GM15510 (cell line): Measurements from ENCODE around the gene ITPK1.

ENCODE experiments used
- POLR2A ChIP-seq: IDR thresholded peaks from 3 replicates; pipeline ENCODE4 v1.6.1; 2011; ENCODE audit warnings: borderline replicate concordance; ENCODE audit not compliant: insufficient read length; ENCODE audit errors: extremely low read depth

ITPK1 gene

GRCh38 chr14:92937051-92937937 is 178.4 kb downstream of the ITPK1 start:
- no peak for TF ChIP-seq POLR2A

GRCh38 chr14:92936085-92936484 is 179.6 kb downstream of the ITPK1 start:
- no peak for TF ChIP-seq POLR2A

GRCh38 chr14:92935446-92935845 is 180.3 kb downstream of the ITPK1 start:
- TF ChIP-seq POLR2A, result no peak

- no peak for TF ChIP-seq POLR2A
Measured at GRCh38 chr14:92934196-92935085, 181.3 kb downstream of the ITPK1 start.

- no peak for TF ChIP-seq POLR2A
Measured at GRCh38 chr14:92933481-92933880, 182.2 kb downstream of the ITPK1 start.

GRCh38 chr14:92932448-92933395 is 183.0 kb downstream of the ITPK1 start:
- TF ChIP-seq POLR2A, result no peak

- TF ChIP-seq POLR2A, result no peak
Measured at GRCh38 chr14:92931681-92932447, 183.9 kb downstream of the ITPK1 start.

GRCh38 chr14:92930737-92931602 is 184.8 kb downstream of the ITPK1 start:
- TF ChIP-seq POLR2A, result no peak

GRCh38 chr14:92929689-92930608 is 185.8 kb downstream of the ITPK1 start:
- TF ChIP-seq POLR2A, result no peak

- no peak for TF ChIP-seq POLR2A
Measured at GRCh38 chr14:92928961-92929688, 186.6 kb downstream of the ITPK1 start.

- no peak for TF ChIP-seq POLR2A
Measured at GRCh38 chr14:92928258-92928629, 187.5 kb downstream of the ITPK1 start.
